ENCODE results near the gene MIPOL1.

MIPOL1 gene

GRCh38 chr14:37167151-37168047 lies 30.3 kb upstream of the MIPOL1 start:
- Histone ChIP-seq H3F3A (ENCODE audit: insufficient read depth) (no peaks in the 10 kb centered on the region), H3K79me2 (ENCODE audit: insufficient read depth, low read length) (no peaks in the 10 kb centered on the region), H3K4me2 (ENCODE audit: low read depth, low read length, poor library complexity, severe bottlenecking) (no peak overlapping the region), H3K27me3 (ENCODE audit: low read length) (no peaks in the 10 kb centered on the region), H2AFZ (ENCODE audit: low read depth, low read length, severe bottlenecking) (no peak overlapping the region), H3K9me3 (ENCODE audit: insufficient read depth, low read length) (no peaks in the 10 kb centered on the region), H3K36me3 (ENCODE audit: low read length) (no peaks in the 10 kb centered on the region), H3K9me2 (replicated peaks; ENCODE audit: insufficient read depth, low read length) (no peaks in the 10 kb centered on the region), H3K27ac (ENCODE audit: low read depth, low read length) (no peak overlapping the region), H3K4me3 (ENCODE audit: insufficient read depth, low read length, poor library complexity, severe bottlenecking) (no peak overlapping the region), H4K20me1 (ENCODE audit: low read depth, low read length) (no peaks in the 10 kb centered on the region), H3K9ac (ENCODE audit: low read length) (no peak overlapping the region)
- TF ChIP-seq EZH2phosphoT487 (conservative IDR thresholded peaks at IDR 0.05; ENCODE audit: low read length) (no peak), CTCF (IDR thresholded peaks at IDR 0.05; ENCODE audit: insufficient read depth, low read length, poor library complexity, severe bottlenecking) (no peak)

GRCh38 chr14:37168721-37169120 lies 29.0 kb upstream of the MIPOL1 start:
- Histone ChIP-seq H3K9ac (ENCODE audit: low read length) (no peak overlapping the region), H4K20me1 (ENCODE audit: low read depth, low read length) (no peaks in the 10 kb centered on the region), H3K27ac (ENCODE audit: low read depth, low read length) (no peak overlapping the region), H3K27me3 (ENCODE audit: low read length) (no peaks in the 10 kb centered on the region), H3K79me2 (ENCODE audit: insufficient read depth, low read length) (no peaks in the 10 kb centered on the region), H3K9me2 (replicated peaks; ENCODE audit: insufficient read depth, low read length) (no peaks in the 10 kb centered on the region), H3F3A (ENCODE audit: insufficient read depth) (no peaks in the 10 kb centered on the region), H2AFZ (ENCODE audit: low read depth, low read length, severe bottlenecking) (no peak overlapping the region), H3K36me3 (ENCODE audit: low read length) (no peaks in the 10 kb centered on the region), H3K4me3 (ENCODE audit: insufficient read depth, low read length, poor library complexity, severe bottlenecking) (no peak overlapping the region), H3K9me3 (ENCODE audit: insufficient read depth, low read length) (no peaks in the 10 kb centered on the region), H3K4me2 (ENCODE audit: low read depth, low read length, poor library complexity, severe bottlenecking) (no peak overlapping the region)
- no peak for TF ChIP-seq CTCF (IDR thresholded peaks at IDR 0.05; ENCODE audit: insufficient read depth, low read length, poor library complexity, severe bottlenecking)
- TF ChIP-seq EZH2phosphoT487 (conservative IDR thresholded peaks at IDR 0.05; ENCODE audit: low read length) = no peak

GRCh38 chr14:37170237-37170636 lies 27.5 kb upstream of the MIPOL1 start:
- no peak overlapping the region for H3K4me3 ChIP-seq (ENCODE audit: insufficient read depth, low read length, poor library complexity, severe bottlenecking)
- no peak for TF ChIP-seq EZH2phosphoT487 (conservative IDR thresholded peaks at IDR 0.05; ENCODE audit: low read length)
- TF ChIP-seq CTCF (IDR thresholded peaks at IDR 0.05; ENCODE audit: insufficient read depth, low read length, poor library complexity, severe bottlenecking) = no peak
- H3K27ac ChIP-seq (ENCODE audit: low read depth, low read length) = no peak overlapping the region
- H3K79me2 ChIP-seq (ENCODE audit: insufficient read depth, low read length) = no peaks in the 10 kb centered on the region
- no peaks in the 10 kb centered on the region for H3K9me2 ChIP-seq (replicated peaks; ENCODE audit: insufficient read depth, low read length)
- no peaks in the 10 kb centered on the region for H3K27me3 ChIP-seq (ENCODE audit: low read length)
- H3K4me2 ChIP-seq (ENCODE audit: low read depth, low read length, poor library complexity, severe bottlenecking) = no peak overlapping the region
- no peaks in the 10 kb centered on the region for H3K36me3 ChIP-seq (ENCODE audit: low read length)
- no peaks in the 10 kb centered on the region for H4K20me1 ChIP-seq (ENCODE audit: low read depth, low read length)
- no peaks in the 10 kb centered on the region for H3K9me3 ChIP-seq (ENCODE audit: insufficient read depth, low read length)
- no peaks in the 10 kb centered on the region for H3F3A ChIP-seq (ENCODE audit: insufficient read depth)
- no peak overlapping the region for H2AFZ ChIP-seq (ENCODE audit: low read depth, low read length, severe bottlenecking)
- no peak overlapping the region for H3K9ac ChIP-seq (ENCODE audit: low read length)

All from SU-DHL-6 (cell line).